Vagina (tissue), 2 donors: ENCODE data around the gene HRCT1. TPM values are rescaled to one million over a fixed set of nuclear protein-coding genes. Genes with fewer than 3 reads are reported as not detected.

Source experiments
- DNase-seq, 2 donors: peaks; one replicate each; pipeline ENCODE4 v3.0.0-alpha.2; 2017; ENCODE audit errors: extremely low spot score in 2 of 2
- H3K27ac ChIP-seq: fragments of 200-600 bp; sonication (generic); one replicate; pipeline ENCODE4 v1.5.1; 2019
- H3K27me3 ChIP-seq: fragments of 200-600 bp; sonication (generic); one replicate; pipeline ENCODE4 v1.5.1; 2019
- H3K36me3 ChIP-seq, 2 donors: fragments of 200-600 bp; sonication (generic); one replicate each; pipeline ENCODE4 v1.5.1; 2017 to 2019
- H3K4me1 ChIP-seq: fragments of 200-600 bp; sonication (generic); one replicate; pipeline ENCODE4 v1.5.1; 2019
- H3K4me3 ChIP-seq, 2 donors: fragments of 200-600 bp; sonication (generic); 1 replicate in 1 of 2; 2 replicates in 1 of 2; pipeline ENCODE4 v1.5.1; 2016 to 2019
- H3K9me3 ChIP-seq: fragments of 200-600 bp; sonication (generic); one replicate; pipeline ENCODE4 v1.5.1; 2019
- CTCF ChIP-seq, 3 experiments: fragments of 450-650 bp in 2 of 3; fragments of 200-600 bp in 1 of 3; sonication (generic) in 1 of 3; IDR thresholded peaks; one replicate each; pipeline ENCODE4 v1.5.1; 2017 to 2019; ENCODE audit warnings: antibody characterized with exemption in 3 of 3, mild to moderate bottlenecking in 2 of 3, moderate library complexity in 2 of 3
- POLR2A ChIP-seq, 2 donors: fragments of 450-650 bp; IDR thresholded peaks; one replicate each; pipeline ENCODE4 v1.6.1; 2017; ENCODE audit warnings: antibody characterized with exemption in 2 of 2, mild to moderate bottlenecking in 2 of 2, moderate library complexity in 2 of 2
- POLR2AphosphoS5 ChIP-seq, 2 donors: sonication (generic); formaldehyde crosslinking; IDR thresholded peaks; one replicate each; pipeline ENCODE4 v1.9.0; 2017; ENCODE audit warnings: antibody characterized with exemption in 2 of 2, mild to moderate bottlenecking in 2 of 2, low read depth in 1 of 2; ENCODE audit not compliant: insufficient read depth in 1 of 2
- intact Hi-C: fragments of 100-400 bp; cut with DNase I; formaldehyde crosslinking; loops from one replicate; pipeline ENCODE4 v1.15.1; 2023
- total RNA-seq: library from RNA; depleted of rRNA; stranded (reverse); fragments of >200 nt; gene quantifications from one replicate; pipeline ENCODE4 v1.2.3, GENCODE V29; 2016

Gene HRCT1
- total RNA-seq, 1 donor from 2014 or later, result 5.4 TPM

- peaks cover 39% of the 10 kb centered on the region for H3K4me1 ChIP-seq
- intact Hi-C loops, result no loop called here
Measured at GRCh38 chr9:35903049-35903448, 3.0 kb upstream of the HRCT1 start.

GRCh38 chr9:35904338-35904737 is 1.7 kb upstream of the HRCT1 start:
- intact Hi-C loops, result no loop called here
- DNase-seq, result no peak
- Histone ChIP-seq H3K36me3 (no peaks in the 10 kb centered on the region), H3K4me3 (no peak overlapping the region), H3K4me1 (peaks cover 52% of the 10 kb centered on the region), H3K27ac (peak overlapping the region; percentile 97), H3K27me3 (no peaks in the 10 kb centered on the region), H3K9me3 (no peaks in the 10 kb centered on the region)
- TF ChIP-seq POLR2A (IDR thresholded peaks at IDR 0.05), result no peak
- TF ChIP-seq CTCF (IDR thresholded peaks at IDR 0.05), result no peak
- no peak for TF ChIP-seq POLR2AphosphoS5 (IDR thresholded peaks at IDR 0.05; ENCODE audit: insufficient read depth in 1 of 2, low read depth in 1 of 2)

More at GRCh38 chr9:35903049-35903448, 3.0 kb upstream of the HRCT1 start:
- H3K27me3 ChIP-seq, result no peaks in the 10 kb centered on the region
- TF ChIP-seq POLR2A (IDR thresholded peaks at IDR 0.05) (no peak), CTCF (IDR thresholded peaks at IDR 0.05) (peak; percentile 37 to 83 (median 82)), POLR2AphosphoS5 (IDR thresholded peaks at IDR 0.05; ENCODE audit: insufficient read depth in 1 of 2, low read depth in 1 of 2) (no peak)
- DNase-seq, result no peak
- H3K36me3 ChIP-seq, result no peaks in the 10 kb centered on the region
- no peak overlapping the region for H3K27ac ChIP-seq
- no peak overlapping the region for H3K4me3 ChIP-seq
- no peaks in the 10 kb centered on the region for H3K9me3 ChIP-seq

GRCh38 chr9:35905051-35905781 is 786 bp upstream of the HRCT1 start:
- H3K4me1 ChIP-seq, result peaks cover 61% of the 10 kb centered on the region
- no peaks in the 10 kb centered on the region for H3K9me3 ChIP-seq
- H3K27me3 ChIP-seq, result no peaks in the 10 kb centered on the region
- peak overlapping the region; percentile 97 for H3K27ac ChIP-seq
- H3K36me3 ChIP-seq, result no peaks in the 10 kb centered on the region
- intact Hi-C loops, result loop anchor here (5.0 kb wide), 1 partner anchor 42 kb away; no protein-coding TSS in a partner anchor
- no peak overlapping the region for H3K4me3 ChIP-seq
- no peak for DNase-seq
- TF ChIP-seq CTCF (IDR thresholded peaks at IDR 0.05), result no peak
- no peak for TF ChIP-seq POLR2A (IDR thresholded peaks at IDR 0.05)
- TF ChIP-seq POLR2AphosphoS5 (IDR thresholded peaks at IDR 0.05; ENCODE audit: insufficient read depth in 1 of 2, low read depth in 1 of 2), result no peak

- Histone ChIP-seq H3K9me3 (no peaks in the 10 kb centered on the region), H3K27ac (peak overlapping the region; percentile 97), H3K36me3 (no peaks in the 10 kb centered on the region), H3K27me3 (no peaks in the 10 kb centered on the region), H3K4me1 (peaks cover 79% of the 10 kb centered on the region), H3K4me3 (peak overlapping the region; percentile 19 to 21)
- no peak for DNase-seq
- TF ChIP-seq POLR2A (IDR thresholded peaks at IDR 0.05), result peak in 1 of 2 donors; percentile 28
- TF ChIP-seq POLR2AphosphoS5 (IDR thresholded peaks at IDR 0.05; ENCODE audit: insufficient read depth in 1 of 2, low read depth in 1 of 2), result peak; percentile 9 to 52
- TF ChIP-seq CTCF (IDR thresholded peaks at IDR 0.05), result no peak
- intact Hi-C loops, result loop anchor here (5.0 kb wide), 1 partner anchor 40 kb away; no protein-coding TSS in a partner anchor
Measured at GRCh38 chr9:35906923-35907699, 1.1 kb downstream of the HRCT1 start.
